Activated CD4-positive, alpha-beta T cell treated with anti-CD3 and anti-CD28 coated beads for 24 hours (primary cell): ENCODE data around the gene DNM2.
A peak's percentile ranks its signal among the peaks of the same experiment; 100 is the strongest.
"Not testable (repeated sequence)": the region's sequence is repeated elsewhere in the genome, so short reads cannot be mapped to it uniquely, and the experiment has no call there.

Source experiments
- DNase-seq, 2 donors: peaks; one replicate each; pipeline ENCODE4 v3.0.0-alpha.2; 2020; ENCODE audit warnings: low read depth in 2 of 2

The DNM2 gene

DNA sequence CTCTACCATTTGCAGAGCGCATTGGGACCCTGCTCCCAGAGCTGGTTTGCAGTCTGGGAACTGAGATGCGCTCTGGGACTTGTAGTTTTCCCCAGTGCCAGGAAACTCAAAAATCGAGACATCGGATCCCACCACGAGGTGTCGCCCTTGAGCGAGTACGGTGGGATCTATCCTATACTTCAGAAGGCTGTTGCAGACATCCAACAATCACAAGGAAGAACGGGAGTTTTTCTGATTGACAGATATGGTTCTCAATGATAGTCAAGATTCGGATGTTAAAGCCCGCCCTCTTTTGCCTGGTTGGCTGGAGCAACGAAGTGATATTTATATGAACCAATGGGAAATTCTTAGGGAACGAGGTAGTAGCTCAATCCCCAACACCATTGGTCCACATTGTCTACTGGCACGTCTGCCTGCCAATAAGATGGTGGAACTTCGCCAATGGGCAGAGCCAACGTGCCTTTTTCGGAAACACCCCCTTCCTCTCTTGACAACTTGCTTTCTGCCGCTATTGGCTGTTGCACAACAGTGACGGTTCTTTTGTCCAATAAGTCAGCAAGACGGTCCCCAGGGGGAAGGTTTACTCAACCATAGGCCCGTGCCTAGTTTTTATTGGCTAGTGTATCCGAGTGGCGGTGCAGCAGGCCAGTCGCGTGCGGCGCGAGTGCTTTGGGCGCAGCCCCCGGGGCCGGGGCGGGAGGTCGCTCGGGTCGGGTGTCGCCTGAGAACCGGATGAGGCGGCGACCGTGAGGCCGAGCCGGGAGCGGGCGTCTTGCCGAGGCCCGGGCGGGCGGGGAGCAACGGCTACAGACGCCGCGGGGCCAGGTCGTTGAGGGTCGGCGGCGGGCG, at the start of gene DNM2:
Gene DNM2, plus strand, starts transcription at position 724 of the 849 bp plus-strand sequence. CDS start 164 bp downstream, outside the sequence.
- peak; percentile 94 to 97 for DNase-seq

DNA sequence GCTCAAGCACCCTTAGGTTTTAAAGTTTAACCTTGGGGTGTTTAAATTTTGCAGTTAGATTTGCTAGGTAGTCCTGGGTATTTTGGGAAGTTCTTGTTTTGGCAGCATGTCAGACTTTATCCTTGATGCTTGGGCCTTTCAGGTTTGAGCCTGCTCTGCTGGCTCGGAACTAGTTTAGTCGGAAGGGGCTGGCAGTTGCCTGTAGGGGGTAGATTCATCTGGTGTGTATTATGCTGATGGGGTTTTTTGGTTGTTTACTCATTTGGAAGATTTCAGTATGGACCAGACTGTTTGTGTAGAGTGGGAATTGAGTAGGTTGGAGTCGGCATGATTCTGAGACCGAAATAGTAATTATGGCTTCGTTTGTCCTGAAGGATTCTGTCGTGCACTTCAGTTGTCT, 48.6 kb upstream of the DNM2 start:
- DNase-seq = no peak

DNA sequence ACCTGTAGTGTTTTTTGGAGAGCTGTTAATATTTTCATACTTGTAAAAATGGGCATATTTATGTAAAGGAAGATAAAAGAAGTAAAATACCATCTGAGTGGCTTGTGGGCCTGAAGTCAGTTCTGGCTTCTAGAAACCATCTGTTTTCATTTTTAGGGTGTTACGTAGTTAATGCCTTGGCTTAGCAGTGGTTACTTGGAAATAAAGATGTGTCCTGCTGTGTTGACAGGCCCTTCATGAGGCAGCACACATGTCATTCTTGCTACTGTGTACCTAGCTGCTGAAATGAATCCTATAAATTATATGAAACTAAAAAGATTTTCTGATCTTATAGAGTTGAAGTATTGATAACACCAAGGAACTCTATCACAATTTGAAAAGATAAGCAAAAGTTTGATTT, 47.7 kb upstream of the DNM2 start:
- no peak for DNase-seq

DNA sequence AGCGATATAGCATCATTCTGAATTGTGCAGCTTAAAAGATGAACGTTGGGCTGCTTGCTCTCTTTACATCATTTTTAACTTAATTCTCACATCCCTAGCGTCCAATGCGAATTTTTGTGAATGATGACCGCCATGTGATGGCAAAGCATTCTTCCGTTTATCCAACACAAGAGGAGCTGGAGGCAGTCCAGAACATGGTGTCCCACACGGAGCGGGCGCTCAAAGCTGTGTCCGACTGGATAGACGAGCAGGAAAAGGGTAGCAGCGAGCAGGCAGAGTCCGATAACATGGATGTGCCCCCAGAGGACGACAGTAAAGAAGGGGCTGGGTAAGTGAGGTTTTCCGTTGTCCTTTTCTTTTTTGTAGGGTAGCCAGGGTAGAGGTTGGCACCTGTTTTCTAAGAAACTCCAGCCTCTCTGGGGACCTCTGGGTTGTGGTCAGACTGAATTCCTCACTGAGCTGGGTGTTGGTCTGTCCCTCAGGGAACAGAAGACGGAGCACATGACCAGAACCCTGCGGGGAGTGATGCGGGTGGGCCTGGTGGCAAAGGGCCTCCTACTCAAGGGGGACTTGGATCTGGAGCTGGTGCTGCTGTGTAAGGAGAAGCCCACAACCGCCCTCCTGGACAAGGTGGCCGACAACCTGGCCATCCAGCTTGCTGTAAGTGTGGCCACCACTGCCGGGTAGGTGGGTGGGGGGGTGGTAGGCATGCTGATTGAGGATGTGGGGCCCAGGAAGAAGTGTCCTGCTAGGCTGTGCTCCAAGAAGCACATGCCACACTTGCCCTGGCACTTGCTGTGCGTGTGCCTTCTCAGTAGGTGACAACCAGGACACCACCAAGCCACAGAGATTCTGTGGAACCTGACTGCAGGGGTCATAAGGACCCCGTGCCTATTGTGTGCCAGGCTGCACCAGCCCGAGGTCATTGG, 46.7 kb upstream of the DNM2 start:
- no peak for DNase-seq

- not testable (repeated sequence) for DNase-seq
Measured at GRCh38 chr19:10671922-10672321, 46.0 kb upstream of the DNM2 start.

DNA sequence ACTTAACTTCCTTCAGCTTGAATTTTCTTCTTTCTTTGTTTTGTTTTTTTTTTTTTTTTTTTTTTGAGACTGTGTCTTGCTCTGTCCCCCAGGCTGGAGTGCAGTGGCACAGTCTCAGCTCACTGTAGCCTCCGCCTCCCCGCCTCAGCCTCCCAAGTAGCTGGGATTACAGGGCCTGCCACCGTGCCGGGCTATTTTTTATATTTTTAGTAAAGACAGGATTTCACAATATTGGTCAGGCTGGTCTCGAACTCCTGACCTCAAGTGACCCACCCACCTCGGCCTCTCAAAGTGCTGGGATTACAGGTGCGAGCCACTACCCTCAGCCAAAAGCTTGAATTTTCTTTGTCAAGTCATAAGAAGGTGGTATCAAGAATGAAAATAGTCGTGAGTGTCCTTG, 42.7 kb upstream of the DNM2 start:
- not testable (repeated sequence) for DNase-seq

- DNase-seq = no peak
Measured at GRCh38 chr19:10677751-10678150, 40.1 kb upstream of the DNM2 start.

- DNase-seq = no peak
Measured at GRCh38 chr19:10678813-10679212, 39.1 kb upstream of the DNM2 start.

GRCh38 chr19:10679743-10680142, 38.1 kb upstream of the DNM2 start:
- DNase-seq = no peak

DNA sequence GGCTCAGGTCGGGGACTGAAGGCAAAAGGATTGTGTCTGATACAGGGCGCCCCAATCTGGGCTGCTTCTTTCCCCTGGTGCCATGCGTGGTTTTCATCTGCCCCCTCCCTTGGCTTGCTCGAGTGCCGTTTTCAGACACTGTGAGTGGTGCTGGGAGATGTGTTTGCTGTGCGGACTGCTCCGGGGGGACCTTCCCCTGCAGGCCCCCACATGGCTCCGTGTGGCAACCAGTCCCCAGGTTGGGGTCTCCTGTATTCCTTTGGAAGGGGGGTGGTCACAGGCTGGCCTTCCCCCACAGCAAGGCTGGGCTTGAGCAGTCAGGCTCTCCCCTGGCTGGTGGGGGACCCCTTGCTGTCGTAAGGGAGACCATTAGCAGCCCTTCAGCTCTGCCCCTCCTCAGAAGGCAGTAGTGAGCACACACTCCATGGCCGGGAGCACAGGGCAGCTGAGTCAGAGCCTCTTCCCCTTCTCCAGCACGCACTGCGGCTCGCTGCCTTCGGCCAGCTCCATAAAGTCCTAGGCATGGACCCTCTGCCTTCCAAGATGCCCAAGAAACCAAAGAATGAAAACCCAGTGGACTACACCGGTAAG, 37.2 kb upstream of the DNM2 start:
- no peak for DNase-seq

GRCh38 chr19:10681658-10682057, 36.2 kb upstream of the DNM2 start:
- DNase-seq = no peak

DNA sequence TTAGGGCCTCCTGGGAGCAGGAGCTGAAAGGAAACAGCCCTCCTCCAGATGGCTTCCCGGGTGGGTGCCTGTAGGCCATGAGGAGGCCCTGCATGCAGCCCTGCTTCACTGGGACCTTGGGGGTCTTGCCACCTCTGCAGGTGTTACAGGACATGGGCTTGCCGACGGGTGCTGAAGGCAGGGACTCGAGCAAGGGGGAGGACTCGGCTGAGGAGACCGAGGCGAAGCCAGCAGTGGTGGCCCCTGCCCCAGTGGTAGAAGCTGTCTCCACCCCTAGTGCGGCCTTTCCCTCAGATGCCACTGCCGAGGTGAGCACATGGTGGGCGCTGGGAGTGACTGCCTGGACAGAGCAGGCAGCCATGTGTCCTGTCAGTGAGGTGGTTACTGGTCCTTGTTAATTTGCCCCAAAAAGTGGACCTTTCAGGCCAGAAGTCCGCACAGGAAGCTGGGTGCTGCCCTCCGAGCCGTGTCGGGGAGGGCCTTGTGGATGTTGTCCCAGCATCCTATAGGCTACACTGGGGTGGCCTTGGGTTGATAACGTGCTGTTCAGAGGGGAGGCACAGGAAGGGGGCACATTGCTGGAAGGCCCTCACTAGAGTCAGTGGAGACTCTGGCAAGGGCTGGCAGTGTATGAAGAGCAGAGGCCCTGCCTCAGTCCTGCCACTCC, 35.3 kb upstream of the DNM2 start:
- DNase-seq = no peak

- DNase-seq = no peak
Measured at GRCh38 chr19:10683064-10683426, 34.8 kb upstream of the DNM2 start.

GRCh38 chr19:10683582-10683981, 34.3 kb upstream of the DNM2 start:
- no peak for DNase-seq

GRCh38 chr19:10685210-10685609, 32.7 kb upstream of the DNM2 start:
- no peak for DNase-seq

DNA sequence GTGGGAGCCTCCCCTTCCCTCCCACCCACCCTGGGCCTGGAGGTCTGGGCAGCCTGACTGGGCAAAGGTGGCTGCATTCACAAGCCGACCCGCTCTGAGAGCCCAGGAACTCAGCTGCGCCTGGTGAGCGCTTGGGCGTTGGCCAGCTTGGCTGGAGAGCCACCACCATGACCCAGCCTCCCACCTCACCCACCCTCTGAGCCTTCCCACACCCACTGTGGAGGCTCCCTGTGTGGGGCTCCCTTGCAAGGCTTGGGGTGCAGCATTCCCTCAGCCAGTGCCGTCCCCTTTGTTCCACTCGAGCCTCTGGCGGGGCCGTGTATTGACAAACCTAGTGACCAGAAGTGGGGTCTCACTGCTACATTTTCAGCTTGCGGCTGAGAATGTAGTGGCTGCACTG, 31.7 kb upstream of the DNM2 start:
- DNase-seq = no peak

DNA sequence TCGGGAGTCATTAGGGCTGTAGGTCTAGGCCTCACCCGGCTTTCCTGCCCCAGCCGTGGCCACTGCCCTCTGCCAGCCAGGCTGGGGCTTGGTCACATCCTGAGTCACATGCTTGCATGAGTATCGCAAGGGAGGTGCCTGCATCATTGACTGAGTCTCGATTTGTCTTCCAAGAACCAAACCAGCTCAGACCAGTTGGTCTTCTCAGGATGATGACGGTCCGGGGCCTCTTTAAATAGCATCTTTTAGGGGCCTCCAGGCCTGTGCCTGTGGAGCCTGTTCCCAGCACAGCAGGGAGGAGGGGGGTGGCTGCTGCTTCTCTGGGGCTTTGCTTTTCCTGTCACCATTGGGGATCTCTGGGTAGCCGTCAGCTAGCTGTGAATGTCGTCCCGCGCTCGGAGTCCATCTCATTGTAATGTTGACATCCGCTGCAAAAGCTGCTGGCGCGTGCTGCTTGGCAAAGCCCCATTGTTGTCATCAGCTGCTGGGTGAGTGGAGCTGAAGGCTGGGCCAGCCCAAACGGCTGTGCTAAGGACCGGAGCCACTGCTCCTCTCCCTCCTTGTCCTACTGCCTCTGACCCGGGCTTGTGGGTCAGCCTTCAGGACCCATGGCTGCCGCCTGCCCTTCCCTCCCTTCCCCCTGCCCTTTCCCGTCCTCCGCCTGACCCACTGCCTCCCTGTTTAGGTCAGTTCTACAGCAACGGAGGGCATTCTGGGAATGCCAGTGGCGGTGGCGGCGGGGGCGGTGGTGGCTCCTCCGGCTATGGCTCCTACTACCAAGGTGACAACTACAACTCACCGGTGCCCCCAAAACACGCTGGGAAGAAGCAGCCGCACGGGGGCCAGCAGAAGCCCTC, 31.0 kb upstream of the DNM2 start:
- DNase-seq = no peak

- no peak for DNase-seq
Measured at GRCh38 chr19:10687518-10688288, 30.2 kb upstream of the DNM2 start.

GRCh38 chr19:10688545-10689280, 29.2 kb upstream of the DNM2 start:
- DNase-seq = no peak
